ENCODE data around the gene ROBO4.

- TF ChIP-seq CTCF (IDR thresholded peaks at IDR 0.05; ENCODE audit: insufficient read depth, low read depth, low read length), result no peak
- TF ChIP-seq EZH2 (IDR thresholded peaks at IDR 0.05; ENCODE audit: insufficient read depth, low read length), result no peak
Observed at GRCh38 chr11:124892750-124893454, 4.8 kb downstream of the ROBO4 start.
